Measurements from ENCODE around the gene PDIK1L. TPM values are rescaled to one million over a fixed set of nuclear protein-coding genes. Genes with fewer than 3 reads are reported as not detected.
A peak's percentile ranks its signal among the peaks of the same experiment; 100 is the strongest.

The PDIK1L gene
- total and polyA plus RNA-seq, 9 of the 15 experiments (the other 6 are each of a cell fraction or from before 2014, with no cell fraction given): 12.8 to 30.2 (median 21.5) TPM

DNA sequence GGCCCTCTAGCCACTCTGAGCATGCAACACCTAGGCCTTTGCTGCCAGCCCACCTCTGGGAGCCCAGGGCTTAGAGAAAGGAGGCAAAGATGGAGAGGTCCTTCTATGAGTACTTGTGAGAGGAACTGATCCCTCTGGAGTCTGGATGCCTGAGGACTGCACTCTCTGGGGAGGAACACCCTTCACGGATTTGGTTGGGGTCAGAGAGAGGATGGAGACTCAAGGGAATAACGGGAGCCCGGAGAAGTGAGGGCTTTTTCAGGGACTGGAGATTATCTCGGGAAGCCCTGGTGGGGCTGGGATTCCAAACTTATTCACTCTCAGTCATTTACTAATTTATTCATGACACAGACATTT lies 57.6 kb downstream of the PDIK1L start:
- no TSS peak for BruUV-seq (replicated peaks)
- H3K9ac ChIP-seq (ENCODE audit: insufficient read depth in 1 of 2, low read depth in 2 of 2, low read length in 2 of 2): peak overlapping the region; percentile 88 to 98; a peak in 3 of 4 replicates
- no peaks in the 10 kb centered on the region for H4K20me1 ChIP-seq (replicated peaks; ENCODE audit: control insufficient read depth, insufficient read depth, low read length)
- CTCF ChIA-PET (ENCODE audit: low intra/inter-chr PET ratio): interaction anchor here (0.7 to 1.9 kb wide), 4 partner anchors 31 to 153 kb away, joined by 3 to 8 read pairs (median 3); no protein-coding TSS in a partner anchor
- FAIRE-seq (no peak), DNase-seq (ENCODE audit: extremely low read depth in 1 of 4, low spot score in 3 of 4) (peak in 1 of 4 experiments; percentile 8), ATAC-seq (no peak)
- H3K79me2 ChIP-seq (ENCODE audit: control insufficient read depth, insufficient read depth, low read length): peaks cover 21% of the 10 kb centered on the region
- H3K4me2 ChIP-seq (ENCODE audit: insufficient read depth, low read length): peak overlapping the region; percentile 96
- intact Hi-C loops (cut with micrococcal nuclease): loop anchor here (2.0 kb wide), 2 partner anchors 32 to 66 kb away; partner anchors contain the start of gene CEP85
- peaks cover 17% of the 10 kb centered on the region; the same call in 1 of the 3 replicates for H3K36me3 ChIP-seq (ENCODE audit: control insufficient read depth, insufficient read depth, low read length)
- in situ Hi-C loops (cut with MboI): no loop called here
- peak overlapping the region; percentile 19; the same call in 1 of the 3 replicates for H3K27ac ChIP-seq (ENCODE audit: extremely low read depth, low read depth, low read length)
- H3K9me3 ChIP-seq (replicated peaks; ENCODE audit: control insufficient read depth, insufficient read depth, low read depth, low read length): no peaks in the 10 kb centered on the region
- POLR2A ChIA-PET: interaction anchor here (0.6 to 1.6 kb wide), 13 partner anchors 9 to 380 kb away, joined by 3 to 12 read pairs (median 3); partner anchors contain the start of genes CATSPER4, CEP85 and SH3BGRL3
- H3K27me3 ChIP-seq (ENCODE audit: control insufficient read depth in 2 of 2, insufficient read depth in 2 of 2, low read length in 2 of 2): no peaks in the 10 kb centered on the region
- peak overlapping the region; percentile 89 for H3K4me3 ChIP-seq
- 37% methylated on average over 4 of the region's 4 CpGs for WGBS (ENCODE audit: insufficient coverage, low coverage, missing lambda C conversion rate)
- H2AFZ ChIP-seq (ENCODE audit: low read depth, low read length): peak overlapping the region; percentile 90
- peaks cover 4% of the 10 kb centered on the region for H3K9me1 ChIP-seq (ENCODE audit: control insufficient read depth, insufficient read depth, low read length)
- peaks cover 22 to 43% of the 10 kb centered on the region in 2 experiments for H3K4me1 ChIP-seq (replicated peaks in 1 of 2; ENCODE audit: control insufficient read depth in 2 of 2, insufficient read depth in 2 of 2, low read length in 2 of 2)
- TF ChIP-seq ATF1 (CRISPR knock-in tag; IDR thresholded peaks at IDR 0.05) (no peak), ATF1 (tag; IDR thresholded peaks at IDR 0.05) (no peak), ZNF143 (CRISPR knock-in tag; IDR thresholded peaks at IDR 0.05) (no peak), GTF2E2 (tag; IDR thresholded peaks at IDR 0.05) (peak; percentile 64; the same call in 1 of the 2 replicates), JUNB (CRISPR knock-in tag; conservative IDR thresholded peaks at IDR 0.05) (no peak), KAT8 (IDR thresholded peaks at IDR 0.05; ENCODE audit: low read depth) (no peak), TBP (optimal IDR thresholded peaks at IDR 0.05; ENCODE audit: low read depth, low read length) (peak; percentile 26), ZNF124 (CRISPR knock-in tag; IDR thresholded peaks at IDR 0.05) (no peak), ZNF133 (CRISPR knock-in tag; IDR thresholded peaks at IDR 0.05) (no peak), MIER1 (IDR thresholded peaks at IDR 0.05; ENCODE audit: low read depth) (no peak), TRIM24 (IDR thresholded peaks at IDR 0.05) (no peak)
- TF ChIP-seq, protein P1, sequence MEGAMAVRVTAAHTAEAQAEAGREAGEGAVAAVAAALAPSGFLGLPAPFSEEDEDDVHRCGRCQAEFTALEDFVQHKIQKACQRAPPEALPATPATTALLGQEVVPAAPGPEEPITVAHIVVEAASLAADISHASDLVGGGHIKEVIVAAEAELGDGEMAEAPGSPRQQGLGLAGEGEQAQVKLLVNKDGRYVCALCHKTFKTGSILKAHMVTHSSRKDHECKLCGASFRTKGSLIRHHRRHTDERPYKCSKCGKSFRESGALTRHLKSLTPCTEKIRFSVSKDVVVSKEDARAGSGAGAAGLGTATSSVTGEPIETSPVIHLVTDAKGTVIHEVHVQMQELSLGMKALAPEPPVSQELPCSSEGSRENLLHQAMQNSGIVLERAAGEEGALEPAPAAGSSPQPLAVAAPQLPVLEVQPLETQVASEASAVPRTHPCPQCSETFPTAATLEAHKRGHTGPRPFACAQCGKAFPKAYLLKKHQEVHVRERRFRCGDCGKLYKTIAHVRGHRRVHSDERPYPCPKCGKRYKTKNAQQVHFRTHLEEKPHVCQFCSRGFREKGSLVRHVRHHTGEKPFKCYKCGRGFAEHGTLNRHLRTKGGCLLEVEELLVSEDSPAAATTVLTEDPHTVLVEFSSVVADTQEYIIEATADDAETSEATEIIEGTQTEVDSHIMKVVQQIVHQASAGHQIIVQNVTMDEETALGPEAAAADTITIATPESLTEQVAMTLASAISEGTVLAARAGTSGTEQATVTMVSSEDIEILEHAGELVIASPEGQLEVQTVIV (CRISPR knock-in tag; IDR thresholded peaks at IDR 0.05; ENCODE audit: borderline replicate concordance): no peak
- TF ChIP-seq, protein P2, sequence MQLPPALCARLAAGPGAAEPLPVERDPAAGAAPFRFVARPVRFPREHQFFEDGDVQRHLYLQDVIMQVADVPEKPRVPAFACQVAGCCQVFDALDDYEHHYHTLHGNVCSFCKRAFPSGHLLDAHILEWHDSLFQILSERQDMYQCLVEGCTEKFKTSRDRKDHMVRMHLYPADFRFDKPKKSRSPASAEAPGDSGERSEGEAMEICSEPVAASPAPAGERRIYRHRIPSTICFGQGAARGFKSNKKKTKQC (CRISPR knock-in tag; IDR thresholded peaks at IDR 0.05): peak; percentile 38; the same call in 1 of the 2 replicates
- TF ChIP-seq, protein P3, sequence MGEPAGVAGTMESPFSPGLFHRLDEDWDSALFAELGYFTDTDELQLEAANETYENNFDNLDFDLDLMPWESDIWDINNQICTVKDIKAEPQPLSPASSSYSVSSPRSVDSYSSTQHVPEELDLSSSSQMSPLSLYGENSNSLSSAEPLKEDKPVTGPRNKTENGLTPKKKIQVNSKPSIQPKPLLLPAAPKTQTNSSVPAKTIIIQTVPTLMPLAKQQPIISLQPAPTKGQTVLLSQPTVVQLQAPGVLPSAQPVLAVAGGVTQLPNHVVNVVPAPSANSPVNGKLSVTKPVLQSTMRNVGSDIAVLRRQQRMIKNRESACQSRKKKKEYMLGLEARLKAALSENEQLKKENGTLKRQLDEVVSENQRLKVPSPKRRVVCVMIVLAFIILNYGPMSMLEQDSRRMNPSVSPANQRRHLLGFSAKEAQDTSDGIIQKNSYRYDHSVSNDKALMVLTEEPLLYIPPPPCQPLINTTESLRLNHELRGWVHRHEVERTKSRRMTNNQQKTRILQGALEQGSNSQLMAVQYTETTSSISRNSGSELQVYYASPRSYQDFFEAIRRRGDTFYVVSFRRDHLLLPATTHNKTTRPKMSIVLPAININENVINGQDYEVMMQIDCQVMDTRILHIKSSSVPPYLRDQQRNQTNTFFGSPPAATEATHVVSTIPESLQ (CRISPR knock-in tag; IDR thresholded peaks at IDR 0.05): 0 out of 2 replicates have a peak, but pooled peaks have one; percentile 48
- TF ChIP-seq, protein P4, sequence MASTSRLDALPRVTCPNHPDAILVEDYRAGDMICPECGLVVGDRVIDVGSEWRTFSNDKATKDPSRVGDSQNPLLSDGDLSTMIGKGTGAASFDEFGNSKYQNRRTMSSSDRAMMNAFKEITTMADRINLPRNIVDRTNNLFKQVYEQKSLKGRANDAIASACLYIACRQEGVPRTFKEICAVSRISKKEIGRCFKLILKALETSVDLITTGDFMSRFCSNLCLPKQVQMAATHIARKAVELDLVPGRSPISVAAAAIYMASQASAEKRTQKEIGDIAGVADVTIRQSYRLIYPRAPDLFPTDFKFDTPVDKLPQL (IDR thresholded peaks at IDR 0.05; ENCODE audit: extremely low read depth, insufficient read length): no peak
- TF ChIP-seq, protein P5, sequence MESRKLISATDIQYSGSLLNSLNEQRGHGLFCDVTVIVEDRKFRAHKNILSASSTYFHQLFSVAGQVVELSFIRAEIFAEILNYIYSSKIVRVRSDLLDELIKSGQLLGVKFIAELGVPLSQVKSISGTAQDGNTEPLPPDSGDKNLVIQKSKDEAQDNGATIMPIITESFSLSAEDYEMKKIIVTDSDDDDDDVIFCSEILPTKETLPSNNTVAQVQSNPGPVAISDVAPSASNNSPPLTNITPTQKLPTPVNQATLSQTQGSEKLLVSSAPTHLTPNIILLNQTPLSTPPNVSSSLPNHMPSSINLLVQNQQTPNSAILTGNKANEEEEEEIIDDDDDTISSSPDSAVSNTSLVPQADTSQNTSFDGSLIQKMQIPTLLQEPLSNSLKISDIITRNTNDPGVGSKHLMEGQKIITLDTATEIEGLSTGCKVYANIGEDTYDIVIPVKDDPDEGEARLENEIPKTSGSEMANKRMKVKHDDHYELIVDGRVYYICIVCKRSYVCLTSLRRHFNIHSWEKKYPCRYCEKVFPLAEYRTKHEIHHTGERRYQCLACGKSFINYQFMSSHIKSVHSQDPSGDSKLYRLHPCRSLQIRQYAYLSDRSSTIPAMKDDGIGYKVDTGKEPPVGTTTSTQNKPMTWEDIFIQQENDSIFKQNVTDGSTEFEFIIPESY (CRISPR knock-in tag; IDR thresholded peaks at IDR 0.05): no peak
